HG03378 (cell line): ENCODE results near the gene IL1RN.
"Not testable (repeated sequence)": the region's sequence is repeated elsewhere in the genome, so short reads cannot be mapped to it uniquely, and the experiment has no call there.

Experiments used
- ATAC-seq: cut with Tn5 transposase; IDR thresholded peaks from one replicate; pipeline ENCODE4 v1.9.1; 2021; ENCODE audit warnings: mild to moderate bottlenecking, moderate library complexity; ENCODE audit not compliant: unreplicated experiment

The IL1RN gene

DNA sequence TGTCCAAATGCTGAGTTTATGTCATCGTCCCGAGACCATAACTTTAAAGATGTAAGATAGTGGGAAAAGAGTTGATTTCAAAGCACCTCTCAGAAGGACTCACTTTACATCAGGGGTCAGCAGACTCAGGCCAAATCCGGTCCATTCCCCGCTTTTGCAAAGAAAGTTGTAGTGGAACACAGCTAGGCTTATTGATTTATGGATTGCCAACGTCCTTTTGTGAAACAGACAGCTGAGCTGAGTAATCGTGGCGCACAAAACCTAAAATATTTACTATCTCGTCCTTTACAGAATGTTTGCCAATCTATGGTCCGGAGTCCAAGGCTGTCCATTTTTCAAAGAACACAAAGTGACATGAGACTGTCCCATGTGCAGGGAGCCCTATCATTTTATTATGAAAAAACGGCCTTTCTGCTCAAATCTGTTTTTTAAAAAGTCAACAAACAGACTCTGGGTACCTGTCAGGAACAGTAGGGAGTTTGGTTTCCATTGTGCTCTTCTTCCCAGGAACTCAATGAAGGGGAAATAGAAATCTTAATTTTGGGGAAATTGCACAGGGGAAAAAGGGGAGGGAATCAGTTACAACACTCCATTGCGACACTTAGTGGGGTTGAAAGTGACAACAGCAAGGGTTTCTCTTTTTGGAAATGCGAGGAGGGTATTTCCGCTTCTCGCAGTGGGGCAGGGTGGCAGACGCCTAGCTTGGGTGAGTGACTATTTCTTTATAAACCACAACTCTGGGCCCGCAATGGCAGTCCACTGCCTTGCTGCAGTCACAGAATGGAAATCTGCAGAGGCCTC, at the start of gene IL1RN:
Gene IL1RN, plus strand, starts transcription at position 754 of the 801 bp plus-strand sequence. Its CDS starts 27 bp downstream, at position 781.
- ATAC-seq, result no peak

- ATAC-seq, result no peak
Measured at GRCh38 chr2:113077921-113078320, 49.5 kb upstream of the IL1RN start.

- ATAC-seq, result no peak
Measured at GRCh38 chr2:113078350-113078839, 49.0 kb upstream of the IL1RN start.

- no peak for ATAC-seq
Measured at GRCh38 chr2:113079131-113079530, 48.3 kb upstream of the IL1RN start.

GRCh38 chr2:113080134-113080533, 47.3 kb upstream of the IL1RN start:
- ATAC-seq, result no peak

GRCh38 chr2:113081488-113082210, 45.7 kb upstream of the IL1RN start:
- no peak for ATAC-seq

- ATAC-seq, result no peak
Measured at GRCh38 chr2:113083296-113083695, 44.1 kb upstream of the IL1RN start.

DNA sequence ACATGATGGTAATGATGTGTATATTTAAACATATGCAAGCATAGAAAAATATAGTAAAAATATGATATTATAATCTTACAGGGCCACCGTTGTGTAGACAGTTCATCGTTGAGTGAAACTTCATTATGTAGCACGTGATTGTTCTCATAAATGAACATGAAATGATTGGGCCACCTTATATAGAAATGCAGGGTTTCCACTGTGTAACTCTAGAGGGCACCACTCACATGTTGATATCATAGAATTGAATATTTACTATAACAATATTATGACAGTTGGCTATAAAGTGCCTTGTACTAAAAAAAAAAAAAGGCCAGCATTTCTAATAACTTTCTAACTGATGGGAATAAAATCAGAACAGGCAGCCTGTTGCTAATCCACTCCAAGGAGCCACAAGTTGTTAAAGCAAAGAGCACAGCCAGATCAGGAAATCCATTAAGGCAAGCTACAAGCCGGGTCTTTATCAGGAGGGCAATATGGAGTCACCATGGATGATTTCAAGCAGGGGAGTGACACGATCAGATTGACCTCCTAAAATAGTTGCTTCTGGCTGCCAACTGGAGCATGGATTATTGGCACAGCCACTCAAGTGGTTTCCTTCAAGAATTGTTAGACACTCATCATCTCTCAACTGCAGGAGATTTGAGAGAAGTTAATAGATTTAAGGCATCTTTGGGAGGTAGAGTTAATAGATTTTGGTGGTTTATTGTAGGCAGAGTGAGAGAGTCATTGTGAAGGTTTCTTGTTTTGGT, 43.0 kb upstream of the IL1RN start:
- ATAC-seq, result no peak

GRCh38 chr2:113085542-113085941, 41.9 kb upstream of the IL1RN start:
- no peak for ATAC-seq

DNA sequence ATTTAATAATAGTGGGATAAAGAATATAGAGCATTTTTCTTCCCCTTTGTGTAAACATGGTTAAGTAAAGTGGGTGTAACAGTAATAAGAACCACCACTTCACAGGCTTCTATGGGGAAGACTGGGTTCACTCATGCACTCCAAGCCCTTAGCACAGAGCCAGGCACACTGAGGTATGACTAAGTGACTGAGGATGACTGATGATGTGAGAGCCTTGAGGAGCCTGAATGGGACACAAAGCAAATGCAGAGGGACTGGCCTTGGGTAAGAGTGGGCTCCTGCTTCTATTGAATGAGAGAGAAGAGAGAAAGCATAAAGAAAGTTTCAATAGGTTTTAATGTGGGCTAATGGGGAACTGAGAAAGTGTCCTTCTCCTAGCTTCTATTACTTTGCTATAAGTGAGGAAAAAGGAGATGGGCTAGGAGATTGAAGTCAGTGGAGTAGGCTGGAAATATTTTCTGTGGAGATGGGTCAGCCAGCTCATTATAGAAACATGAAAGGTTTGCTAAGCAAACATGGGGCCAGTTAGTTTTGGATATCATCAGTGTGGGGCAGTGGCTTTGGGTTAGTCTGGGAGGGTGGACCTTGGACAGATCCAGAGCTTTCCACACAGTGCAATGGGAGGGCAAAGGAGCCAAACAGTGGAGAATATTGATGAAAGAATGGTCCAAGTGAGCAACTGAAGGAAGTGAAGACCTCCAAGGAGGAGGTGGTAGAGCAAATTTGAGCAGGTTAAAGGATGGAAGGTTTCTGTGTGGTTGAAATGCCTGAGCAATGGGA, 39.0 kb upstream of the IL1RN start:
- no peak for ATAC-seq

GRCh38 chr2:113089916-113090315, 37.5 kb upstream of the IL1RN start:
- ATAC-seq, result no peak

DNA sequence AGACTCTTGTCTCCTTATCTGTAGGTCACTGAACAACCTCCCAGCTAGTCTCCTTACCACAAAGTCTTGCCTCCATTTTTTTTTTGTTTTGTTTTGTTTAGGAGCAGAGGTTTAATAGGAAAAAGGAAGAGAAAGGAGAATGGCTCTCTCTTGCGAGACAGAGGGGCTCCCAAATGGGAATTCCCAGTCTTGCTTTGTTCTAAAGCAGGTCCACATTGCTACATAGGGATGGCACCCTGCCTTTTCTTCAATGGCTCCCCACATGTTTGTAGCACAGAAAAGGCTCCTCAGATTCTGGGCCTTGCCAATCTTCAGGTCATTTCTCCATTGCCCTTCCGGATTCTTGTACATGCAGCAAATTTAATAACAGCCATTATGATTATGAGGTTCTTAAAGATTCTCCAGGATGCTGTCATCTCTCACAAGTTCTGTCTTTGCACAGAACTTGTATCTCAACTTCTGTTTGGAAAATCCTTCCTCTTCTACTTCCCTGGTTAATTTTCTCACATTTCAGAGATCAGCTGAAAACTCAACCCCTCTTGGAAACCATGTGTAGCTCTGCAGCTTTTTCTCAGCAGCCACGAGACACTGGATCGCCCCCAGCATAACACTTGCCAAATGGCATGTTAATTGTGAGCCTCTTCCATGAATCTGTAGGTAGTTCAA, 36.0 kb upstream of the IL1RN start:
- no peak for ATAC-seq

- no peak for ATAC-seq
Measured at GRCh38 chr2:113092864-113093612, 34.4 kb upstream of the IL1RN start.

DNA sequence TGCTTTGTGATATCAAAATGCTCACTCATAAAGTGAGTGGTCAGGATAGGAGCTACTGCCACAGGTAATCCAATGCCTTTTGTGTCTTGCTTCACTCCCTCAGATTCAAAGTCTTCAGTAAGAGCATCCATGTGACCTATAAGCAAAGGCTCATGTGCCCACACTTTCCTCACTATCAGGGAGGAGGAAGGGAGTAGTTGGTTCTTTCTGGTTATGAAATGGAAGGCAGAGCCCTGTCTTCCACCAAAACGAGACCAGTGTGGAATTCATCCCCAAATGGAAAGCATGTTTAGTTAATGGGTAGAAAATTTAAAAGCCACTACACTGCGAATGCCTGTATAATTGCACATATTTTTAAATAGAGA, 33.8 kb upstream of the IL1RN start:
- no peak for ATAC-seq

DNA sequence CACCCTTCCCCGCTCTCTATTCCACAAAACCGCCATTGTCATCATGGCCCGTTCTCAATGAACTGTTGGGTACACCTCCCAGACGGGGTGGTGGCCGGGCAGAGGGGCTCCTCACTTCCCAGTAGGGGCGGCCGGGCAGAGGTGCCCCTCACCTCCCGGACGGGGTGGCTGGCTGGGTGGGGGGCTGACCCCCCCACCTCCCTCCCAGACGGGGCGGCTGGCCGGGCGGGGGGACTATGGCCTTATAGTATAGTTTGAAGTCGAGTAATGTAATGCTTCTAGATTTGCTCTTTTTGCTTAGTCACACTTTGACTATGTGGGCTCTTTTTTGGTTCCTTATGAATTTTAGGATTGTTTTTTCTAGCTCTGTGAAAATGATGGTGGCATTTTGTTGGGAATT, 31.1 kb upstream of the IL1RN start:
- not testable (repeated sequence) for ATAC-seq

DNA sequence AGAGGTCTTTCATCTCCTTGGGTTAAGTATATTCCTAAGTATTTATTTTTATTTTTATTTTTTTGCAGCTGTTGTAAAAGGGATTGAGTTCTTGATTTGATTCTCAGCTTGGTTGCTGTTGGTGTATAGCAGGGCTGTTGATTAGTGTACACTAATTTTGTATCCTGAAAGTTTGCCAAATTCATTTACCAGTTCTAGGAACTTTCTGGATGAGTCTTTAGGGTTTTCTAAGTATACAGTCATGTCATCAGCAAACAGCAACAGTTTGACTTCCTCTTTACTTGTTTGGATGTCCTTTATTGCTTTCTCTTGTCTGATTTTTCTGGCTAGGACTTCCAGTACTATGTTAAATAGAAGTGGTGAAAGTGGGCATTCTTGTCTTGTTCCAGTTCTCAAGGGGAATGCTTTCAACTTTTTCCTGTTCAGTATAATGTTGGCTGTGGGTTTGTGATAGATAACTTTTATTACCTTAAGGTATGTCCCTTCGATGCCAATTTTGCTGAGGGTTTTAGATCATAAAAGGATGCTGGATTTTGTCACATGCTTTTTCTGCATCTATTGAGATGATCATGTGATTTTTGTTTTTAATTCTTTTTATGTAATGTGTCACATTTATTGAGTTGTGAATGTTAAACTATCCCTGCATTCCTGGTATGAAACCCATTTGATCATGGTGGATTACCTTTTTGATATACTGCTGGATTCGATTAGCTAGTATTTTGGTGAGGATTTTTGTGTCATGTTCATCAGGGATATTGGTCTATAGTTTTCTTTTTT, 30.4 kb upstream of the IL1RN start:
- ATAC-seq, result not testable (repeated sequence)

DNA sequence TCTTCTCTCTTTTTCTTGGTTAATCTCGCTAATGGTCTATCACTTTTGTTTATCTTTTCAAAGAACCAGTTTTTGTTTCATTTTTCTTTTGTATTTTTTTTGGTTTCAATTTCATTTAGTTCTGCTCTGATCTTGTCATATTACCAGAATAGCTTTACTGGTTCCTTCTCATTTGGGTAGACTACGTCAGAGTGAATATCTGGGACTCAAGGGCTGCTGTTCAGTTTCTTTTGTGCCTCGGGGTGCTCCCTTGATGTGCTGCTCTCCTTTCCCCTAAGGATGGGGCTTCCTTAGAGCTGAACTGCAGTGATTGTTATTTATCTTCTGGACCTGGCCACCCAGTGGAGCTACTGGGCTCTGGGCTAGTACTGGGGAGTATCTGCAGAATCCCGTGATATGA, 29.4 kb upstream of the IL1RN start:
- ATAC-seq, result no peak

DNA sequence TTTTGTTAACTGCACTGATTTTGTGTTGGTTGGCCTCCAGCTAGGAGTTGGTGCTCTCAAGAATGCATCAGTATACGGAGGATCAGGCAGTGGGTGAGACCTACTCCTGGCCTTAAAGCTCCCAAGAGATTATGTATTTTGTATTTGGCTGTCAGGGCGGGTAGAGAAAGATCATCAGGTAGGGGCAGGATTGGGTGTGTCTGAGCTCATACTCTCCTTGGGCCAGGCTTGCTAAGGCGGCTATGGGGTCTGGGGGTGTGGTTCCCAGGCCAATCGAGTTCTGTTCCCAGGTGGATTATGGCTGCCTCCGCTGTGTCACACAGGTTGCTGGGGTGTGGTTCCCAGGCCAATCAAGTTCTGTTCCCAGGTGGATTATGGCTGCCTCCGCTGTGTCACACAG, 28.9 kb upstream of the IL1RN start:
- ATAC-seq, result no peak

DNA sequence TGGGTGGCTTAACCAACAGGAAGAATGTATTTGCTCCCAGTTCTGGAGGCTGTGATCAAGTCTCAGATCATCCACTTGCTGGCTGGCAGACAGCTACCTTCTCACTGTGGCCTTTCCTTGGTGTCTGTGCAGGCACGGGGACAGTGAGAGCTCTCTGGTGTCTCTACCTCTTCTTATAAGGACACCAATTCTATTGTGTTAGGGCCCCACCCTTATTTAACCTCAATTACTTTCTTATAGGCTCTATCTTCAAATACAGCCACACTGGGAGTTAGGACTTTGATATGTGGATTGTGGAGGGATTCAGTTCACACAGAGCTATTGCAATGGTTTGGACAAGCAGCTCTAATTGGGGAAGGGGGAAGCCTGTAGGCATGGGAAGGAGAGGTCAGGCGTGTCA, 25.3 kb upstream of the IL1RN start:
- ATAC-seq, result no peak
